Activated CD4-positive, alpha-beta T cell treated with anti-CD3 and anti-CD28 coated beads, Interleukin-2, amount 10 ng/mL, durations not matched to agents 7 days and 5 days (primary cell): ENCODE data around the gene CNTN4. TPM values are rescaled to one million over a fixed set of nuclear protein-coding genes. Genes with fewer than 3 reads are reported as not detected.

Source experiments
- CTCF ChIA-PET: fragments of 350-600 bp; sonication (Branson Sonifier 250); formaldehyde crosslinking; loops from one replicate; lab custom pipeline; 2021; ENCODE audit warnings: antibody characterized with exemption; lab: Charles Lee
- POLR2A ChIA-PET: fragments of 350-600 bp; sonication (Branson Sonifier 250); formaldehyde crosslinking; loops from one replicate; lab custom pipeline; 2021; ENCODE audit warnings: antibody characterized with exemption; lab: Charles Lee
- DNase-seq: peaks from one replicate; pipeline ENCODE4 v3.0.0-alpha.2; 2020
- H3K27ac Mint-ChIP-seq: one replicate; pipeline ENCODE4 v1.8.0; 2021; ENCODE audit warnings: mild to moderate bottlenecking, moderate library complexity, mixed read lengths
- H3K27me3 Mint-ChIP-seq: one replicate; pipeline ENCODE4 v1.8.0; 2021; ENCODE audit warnings: mixed read lengths
- H3K36me3 Mint-ChIP-seq: one replicate; pipeline ENCODE4 v1.8.0; 2021; ENCODE audit warnings: low read depth, mixed read lengths
- H3K4me1 Mint-ChIP-seq: one replicate; pipeline ENCODE4 v1.8.0; 2021; ENCODE audit warnings: mixed read lengths
- H3K4me3 Mint-ChIP-seq: one replicate; pipeline ENCODE4 v1.8.0; 2021; ENCODE audit warnings: mild to moderate bottlenecking, moderate library complexity, mixed read lengths
- H3K9me3 Mint-ChIP-seq: one replicate; pipeline ENCODE4 v1.8.0; 2021; ENCODE audit warnings: mixed read lengths
- total RNA-seq, 2 experiments: library from RNA; stranded (reverse); gene quantifications; one replicate each; pipeline ENCODE4 v1.2.3, GENCODE V29; 2021

Gene CNTN4
- total RNA-seq, 2 experiments from 2014 or later = not detected

GRCh38 chr3:2391896-2392295, 293.2 kb downstream of the CNTN4 start:
- H3K9me3 Mint-ChIP-seq = no peaks in the 10 kb centered on the region
- DNase-seq = no peak
- no peaks in the 10 kb centered on the region for H3K27me3 Mint-ChIP-seq
- H3K27ac Mint-ChIP-seq = no peak overlapping the region
- ChIA-PET CTCF (interaction anchor here (0.6 kb wide), 1 partner anchor 138 kb away, joined by 3 read pairs; no protein-coding TSS in a partner anchor), POLR2A (no interaction called here)
- H3K4me1 Mint-ChIP-seq = no peaks in the 10 kb centered on the region
- H3K4me3 Mint-ChIP-seq = no peak overlapping the region
- H3K36me3 Mint-ChIP-seq = no peaks in the 10 kb centered on the region

GRCh38 chr3:2392981-2393380, 294.3 kb downstream of the CNTN4 start:
- no peak for DNase-seq
- CTCF ChIA-PET = interaction anchor here (0.6 kb wide), 1 partner anchor 28 kb away, joined by 4 read pairs; no protein-coding TSS in a partner anchor
- Mint-ChIP-seq H3K4me3 (no peak overlapping the region), H3K36me3 (no peaks in the 10 kb centered on the region), H3K27me3 (no peaks in the 10 kb centered on the region), H3K27ac (no peak overlapping the region), H3K9me3 (no peaks in the 10 kb centered on the region), H3K4me1 (no peaks in the 10 kb centered on the region)
- POLR2A ChIA-PET = no interaction called here

GRCh38 chr3:2415083-2415482, 316.4 kb downstream of the CNTN4 start:
- POLR2A ChIA-PET = no interaction called here
- CTCF ChIA-PET = no interaction called here
- no peaks in the 10 kb centered on the region for H3K27me3 Mint-ChIP-seq
- no peaks in the 10 kb centered on the region for H3K9me3 Mint-ChIP-seq
- no peak overlapping the region for H3K4me3 Mint-ChIP-seq
- no peaks in the 10 kb centered on the region for H3K4me1 Mint-ChIP-seq
- no peaks in the 10 kb centered on the region for H3K36me3 Mint-ChIP-seq
- H3K27ac Mint-ChIP-seq = no peak overlapping the region
- no peak for DNase-seq

- CTCF ChIA-PET = interaction anchor here (0.6 to 1.0 kb wide), 2 partner anchors 28 to 43 kb away, joined by 4 read pairs; no protein-coding TSS in a partner anchor
- Mint-ChIP-seq H3K4me3 (no peak overlapping the region), H3K36me3 (no peaks in the 10 kb centered on the region), H3K27me3 (no peaks in the 10 kb centered on the region), H3K9me3 (peaks cover 6% of the 10 kb centered on the region), H3K27ac (no peak overlapping the region), H3K4me1 (no peaks in the 10 kb centered on the region)
- POLR2A ChIA-PET = no interaction called here
- no peak for DNase-seq
Observed at GRCh38 chr3:2420919-2421318, 322.3 kb downstream of the CNTN4 start.

- H3K27ac Mint-ChIP-seq = no peak overlapping the region
- H3K4me3 Mint-ChIP-seq = no peak overlapping the region
- ChIA-PET CTCF (no interaction called here), POLR2A (no interaction called here)
- H3K9me3 Mint-ChIP-seq = peaks cover 6% of the 10 kb centered on the region
- DNase-seq = no peak
- H3K27me3 Mint-ChIP-seq = no peaks in the 10 kb centered on the region
- no peaks in the 10 kb centered on the region for H3K4me1 Mint-ChIP-seq
- H3K36me3 Mint-ChIP-seq = no peaks in the 10 kb centered on the region
Observed at GRCh38 chr3:2423143-2423542, 324.5 kb downstream of the CNTN4 start.

- Mint-ChIP-seq H3K27me3 (no peaks in the 10 kb centered on the region), H3K4me3 (no peak overlapping the region), H3K36me3 (no peaks in the 10 kb centered on the region), H3K27ac (no peak overlapping the region), H3K9me3 (no peaks in the 10 kb centered on the region), H3K4me1 (no peaks in the 10 kb centered on the region)
- POLR2A ChIA-PET = no interaction called here
- no peak for DNase-seq
- CTCF ChIA-PET = no interaction called here
Observed at GRCh38 chr3:2441558-2441957, 342.9 kb downstream of the CNTN4 start.

- DNase-seq = no peak
- no peaks in the 10 kb centered on the region for H3K9me3 Mint-ChIP-seq
- ChIA-PET CTCF (no interaction called here), POLR2A (no interaction called here)
- H3K4me3 Mint-ChIP-seq = no peak overlapping the region
- no peaks in the 10 kb centered on the region for H3K27me3 Mint-ChIP-seq
- H3K36me3 Mint-ChIP-seq = no peaks in the 10 kb centered on the region
- no peak overlapping the region for H3K27ac Mint-ChIP-seq
- no peaks in the 10 kb centered on the region for H3K4me1 Mint-ChIP-seq
Observed at GRCh38 chr3:2446146-2446545, 347.5 kb downstream of the CNTN4 start.

GRCh38 chr3:2452249-2452648, 353.6 kb downstream of the CNTN4 start:
- POLR2A ChIA-PET = no interaction called here
- Mint-ChIP-seq H3K9me3 (no peaks in the 10 kb centered on the region), H3K36me3 (no peaks in the 10 kb centered on the region), H3K27ac (no peak overlapping the region), H3K4me3 (no peak overlapping the region), H3K27me3 (no peaks in the 10 kb centered on the region), H3K4me1 (no peaks in the 10 kb centered on the region)
- no peak for DNase-seq
- CTCF ChIA-PET = no interaction called here

GRCh38 chr3:2454865-2455264, 356.2 kb downstream of the CNTN4 start:
- Mint-ChIP-seq H3K36me3 (no peaks in the 10 kb centered on the region), H3K27ac (no peak overlapping the region), H3K4me3 (no peak overlapping the region), H3K4me1 (no peaks in the 10 kb centered on the region), H3K27me3 (no peaks in the 10 kb centered on the region), H3K9me3 (no peaks in the 10 kb centered on the region)
- ChIA-PET CTCF (no interaction called here), POLR2A (no interaction called here)
- DNase-seq = no peak

- Mint-ChIP-seq H3K36me3 (no peaks in the 10 kb centered on the region), H3K9me3 (no peaks in the 10 kb centered on the region), H3K27me3 (no peaks in the 10 kb centered on the region), H3K27ac (no peak overlapping the region), H3K4me1 (no peaks in the 10 kb centered on the region), H3K4me3 (no peak overlapping the region)
- POLR2A ChIA-PET = no interaction called here
- CTCF ChIA-PET = no interaction called here
- DNase-seq = no peak
Observed at GRCh38 chr3:2456788-2457187, 358.1 kb downstream of the CNTN4 start.

GRCh38 chr3:2458816-2459215, 360.1 kb downstream of the CNTN4 start:
- no peaks in the 10 kb centered on the region for H3K4me1 Mint-ChIP-seq
- POLR2A ChIA-PET = no interaction called here
- CTCF ChIA-PET = no interaction called here

GRCh38 chr3:2465842-2466241, 367.2 kb downstream of the CNTN4 start:
- H3K4me1 Mint-ChIP-seq = no peaks in the 10 kb centered on the region
- DNase-seq = no peak
- no peak overlapping the region for H3K27ac Mint-ChIP-seq
- ChIA-PET POLR2A (no interaction called here), CTCF (no interaction called here)
- H3K36me3 Mint-ChIP-seq = no peaks in the 10 kb centered on the region
- H3K27me3 Mint-ChIP-seq = no peaks in the 10 kb centered on the region
- H3K9me3 Mint-ChIP-seq = no peaks in the 10 kb centered on the region
- no peak overlapping the region for H3K4me3 Mint-ChIP-seq

More at GRCh38 chr3:2458816-2459215, 360.1 kb downstream of the CNTN4 start:
- Mint-ChIP-seq H3K27ac (no peak overlapping the region), H3K9me3 (no peaks in the 10 kb centered on the region), H3K36me3 (no peaks in the 10 kb centered on the region), H3K27me3 (no peaks in the 10 kb centered on the region), H3K4me3 (no peak overlapping the region)
- no peak for DNase-seq

GRCh38 chr3:2468816-2469215, 370.1 kb downstream of the CNTN4 start:
- H3K27ac Mint-ChIP-seq = no peak overlapping the region
- H3K4me1 Mint-ChIP-seq = no peaks in the 10 kb centered on the region
- no peaks in the 10 kb centered on the region for H3K9me3 Mint-ChIP-seq
- H3K27me3 Mint-ChIP-seq = no peaks in the 10 kb centered on the region
- ChIA-PET CTCF (no interaction called here), POLR2A (no interaction called here)
- H3K36me3 Mint-ChIP-seq = no peaks in the 10 kb centered on the region
- no peak overlapping the region for H3K4me3 Mint-ChIP-seq
- no peak for DNase-seq

- Mint-ChIP-seq H3K4me3 (no peak overlapping the region), H3K27ac (no peak overlapping the region), H3K36me3 (no peaks in the 10 kb centered on the region), H3K4me1 (no peaks in the 10 kb centered on the region), H3K27me3 (no peaks in the 10 kb centered on the region), H3K9me3 (peaks cover 4% of the 10 kb centered on the region)
- CTCF ChIA-PET = interaction anchor here (0.6 kb wide), 1 partner anchor 10 kb away, joined by 3 read pairs; no protein-coding TSS in a partner anchor
- no peak for DNase-seq
- POLR2A ChIA-PET = no interaction called here
Observed at GRCh38 chr3:2476996-2477395, 378.3 kb downstream of the CNTN4 start.
